CD4-positive, alpha-beta T cell treated with Interleukin-15 for 4 hours (primary cell): Measurements from ENCODE around the gene CST8.
"Not testable (repeated sequence)": the region's sequence is repeated elsewhere in the genome, so short reads cannot be mapped to it uniquely, and the experiment has no call there.

Experiments used
- DNase-seq: peaks from one replicate; pipeline ENCODE4 v3.0.0-alpha.2; 2020; ENCODE audit warnings: low spot score

The CST8 gene, protein sequence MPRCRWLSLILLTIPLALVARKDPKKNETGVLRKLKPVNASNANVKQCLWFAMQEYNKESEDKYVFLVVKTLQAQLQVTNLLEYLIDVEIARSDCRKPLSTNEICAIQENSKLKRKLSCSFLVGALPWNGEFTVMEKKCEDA

DNA sequence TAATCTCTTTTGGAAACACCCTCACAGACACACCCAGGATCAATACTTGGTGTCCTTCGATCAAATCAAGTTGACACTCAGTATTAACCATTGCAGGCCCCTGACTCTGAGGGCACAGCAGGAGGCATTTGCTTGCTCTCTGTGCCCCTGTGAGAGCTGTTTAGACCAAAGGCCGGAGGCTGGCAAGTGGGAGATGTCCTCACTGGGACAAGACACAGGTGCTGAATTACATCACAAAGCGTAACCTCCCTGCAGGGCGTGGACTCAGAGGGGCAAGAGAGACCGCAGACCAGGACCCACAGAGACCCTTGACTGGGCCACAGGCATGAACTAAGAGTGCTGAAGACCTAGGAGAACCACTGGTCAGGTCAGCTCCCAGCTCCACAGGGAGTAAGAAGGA, at the start of gene CST8:
Gene CST8, plus strand, starts transcription at position 301 of the 400 bp plus-strand sequence. CDS start 551 bp downstream, outside the sequence.
- DNase-seq, result no peak

DNA sequence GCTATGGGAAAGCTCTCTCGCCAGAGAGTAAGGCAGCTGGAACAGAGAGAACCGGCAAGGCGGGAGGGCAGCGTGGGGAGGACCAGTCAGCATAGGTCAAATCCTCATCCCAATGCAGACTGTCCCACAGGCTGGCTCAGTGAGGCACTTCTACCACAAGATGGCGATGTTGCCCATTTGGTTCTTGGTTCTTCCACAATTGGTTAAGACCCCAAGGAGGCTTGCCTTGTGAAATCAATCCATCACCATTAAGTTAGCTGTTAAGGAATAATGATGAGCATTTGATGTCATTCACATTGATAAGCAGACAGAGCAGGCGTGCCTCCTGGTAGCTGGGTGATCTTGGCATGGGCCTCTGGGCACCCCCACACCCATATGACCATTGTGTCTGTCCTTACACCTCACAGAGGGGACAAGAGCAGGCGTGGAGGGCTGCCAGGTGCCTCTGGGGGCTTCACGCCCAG, 49.0 kb upstream of the CST8 start:
- DNase-seq, result peak; percentile 63

DNA sequence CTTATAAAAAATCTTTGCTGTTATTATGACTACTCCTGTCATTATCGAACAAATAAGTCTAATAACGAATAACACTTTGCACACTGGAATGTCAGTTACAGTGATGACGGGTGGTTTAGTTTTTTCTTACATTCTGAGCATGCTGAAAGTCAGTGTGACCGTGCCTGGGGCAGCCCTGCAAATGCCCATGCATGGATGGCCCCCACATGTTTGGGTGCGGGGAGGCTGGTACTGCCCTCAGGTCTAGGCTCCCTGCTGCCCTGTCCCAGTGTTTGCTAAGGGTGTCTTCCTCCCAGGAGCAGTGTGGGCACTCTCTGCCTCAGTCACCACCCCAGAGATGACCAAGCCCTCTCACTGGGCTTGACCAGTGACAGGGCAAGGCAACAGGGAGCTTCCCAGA, 48.5 kb upstream of the CST8 start:
- no peak for DNase-seq

DNA sequence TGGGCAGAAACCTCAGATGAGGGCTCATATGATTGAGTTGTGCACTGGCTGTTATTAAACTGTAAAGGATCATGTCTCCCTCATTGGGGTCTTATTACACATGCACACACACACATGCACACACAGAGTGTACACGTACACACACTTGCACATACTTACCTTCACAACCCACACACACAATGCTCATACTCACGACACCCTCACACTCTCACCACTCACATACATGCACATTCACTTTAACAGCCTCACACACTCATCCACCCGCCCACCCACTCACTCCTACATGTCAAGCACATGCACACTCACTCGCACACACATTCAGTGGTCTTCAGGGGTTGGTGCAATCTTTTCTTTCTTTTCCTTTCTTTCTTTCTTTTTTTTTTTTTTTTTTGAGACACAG, 46.1 kb upstream of the CST8 start:
- DNase-seq, result no peak

DNA sequence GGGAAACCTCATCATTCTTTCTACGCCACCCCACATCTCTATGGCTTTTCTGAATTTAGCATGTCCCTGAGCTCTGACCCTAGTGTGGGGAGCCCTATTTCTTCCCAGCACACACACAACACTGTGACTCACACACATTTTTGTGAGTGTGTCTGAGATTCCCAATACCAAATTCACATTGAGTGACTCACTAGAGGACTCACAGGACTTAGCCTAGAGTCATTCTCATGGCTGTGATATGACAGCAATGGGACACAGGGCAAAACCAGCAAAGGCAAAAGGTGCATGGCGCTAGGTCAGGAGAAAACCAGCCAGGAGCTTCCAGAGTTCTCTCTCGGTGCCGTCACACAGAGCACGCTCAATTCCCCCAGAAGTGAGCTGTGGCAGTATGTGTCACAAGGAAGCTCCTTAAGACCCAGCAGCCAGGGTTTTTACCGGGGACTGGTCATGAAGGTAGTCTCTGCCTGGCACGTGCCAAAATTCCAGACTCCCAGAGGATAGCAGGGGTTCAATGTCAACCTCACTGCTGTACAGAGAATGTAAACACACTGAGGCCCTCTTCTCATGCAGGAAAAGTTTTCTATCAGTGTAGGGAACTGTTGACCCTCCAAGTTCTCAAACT, 45.2 kb upstream of the CST8 start:
- no peak for DNase-seq

DNA sequence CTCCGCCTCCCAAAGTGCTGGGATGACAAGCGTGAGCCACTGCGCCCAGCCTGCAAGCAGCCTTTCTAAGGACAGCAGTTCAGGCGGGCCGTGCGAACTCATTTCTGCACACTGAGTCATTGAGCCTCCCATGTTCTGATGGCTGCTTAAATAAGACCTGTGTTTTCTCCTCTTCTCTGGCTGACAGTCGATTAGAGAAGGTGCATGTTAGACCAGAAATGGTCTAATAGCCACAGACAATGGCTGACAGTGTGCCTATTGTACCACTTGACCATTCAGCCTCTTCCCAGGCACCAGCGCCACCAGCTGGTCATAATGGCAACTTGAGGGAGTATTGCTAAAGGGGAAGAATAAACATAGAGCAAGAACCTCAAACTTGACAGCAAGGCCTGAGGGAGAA, 44.4 kb upstream of the CST8 start:
- no peak for DNase-seq

DNA sequence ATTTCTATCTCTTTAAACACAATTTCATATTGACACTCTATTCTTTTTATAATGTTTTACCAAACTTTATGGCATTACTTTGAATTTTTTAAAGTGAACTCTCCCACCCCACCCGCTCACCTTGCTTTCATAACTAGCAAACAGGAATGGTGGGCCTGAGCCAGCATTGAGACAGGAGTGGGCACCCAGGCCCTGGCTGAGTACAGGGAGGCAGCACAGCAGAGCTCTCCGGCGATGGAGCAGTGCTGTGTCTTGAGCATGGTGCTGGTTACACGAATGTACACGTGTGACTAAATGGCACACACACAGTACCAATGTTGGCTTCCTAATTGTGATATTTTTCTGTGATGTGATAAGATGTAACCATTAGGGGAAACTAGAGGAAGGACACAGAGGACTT, 42.8 kb upstream of the CST8 start:
- no peak for DNase-seq

DNA sequence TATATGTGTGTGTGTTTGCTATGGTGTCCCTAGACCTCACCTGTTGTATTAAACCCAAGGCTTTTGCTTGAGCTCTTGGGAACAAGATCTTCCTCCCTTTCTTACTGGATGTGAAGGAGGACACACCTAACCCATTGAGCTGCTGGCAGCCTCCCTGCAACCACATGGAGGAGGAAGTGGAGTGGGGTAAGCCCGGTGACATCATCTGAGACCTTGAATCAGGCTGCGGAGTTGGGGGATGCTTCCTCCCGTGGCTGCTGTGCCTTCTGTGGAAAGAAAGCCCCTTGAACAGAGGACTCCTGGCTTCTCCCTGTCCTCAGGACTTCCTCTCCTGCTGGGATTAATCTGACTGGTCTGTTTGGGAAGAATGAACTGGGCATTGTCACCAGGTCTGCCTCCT, 41.5 kb upstream of the CST8 start:
- DNase-seq, result no peak

DNA sequence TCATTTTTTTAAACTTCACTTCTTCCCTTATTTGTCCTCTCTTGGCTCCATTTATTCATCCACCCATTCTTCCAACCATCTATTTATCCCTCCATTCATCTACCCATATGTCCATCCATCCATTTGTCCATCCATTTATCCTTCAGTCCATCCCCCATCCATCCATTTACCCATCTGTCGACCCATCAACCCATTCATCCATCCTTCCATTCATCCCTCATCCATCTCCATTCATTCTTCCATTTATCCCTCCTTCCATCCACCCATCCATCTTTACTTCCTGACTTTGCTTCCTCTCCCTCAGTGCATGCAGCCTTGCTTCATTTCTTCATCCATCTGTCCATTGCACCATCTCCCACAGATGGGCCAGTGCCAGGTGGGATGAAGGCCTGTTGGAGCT, 40.0 kb upstream of the CST8 start:
- DNase-seq, result no peak

DNA sequence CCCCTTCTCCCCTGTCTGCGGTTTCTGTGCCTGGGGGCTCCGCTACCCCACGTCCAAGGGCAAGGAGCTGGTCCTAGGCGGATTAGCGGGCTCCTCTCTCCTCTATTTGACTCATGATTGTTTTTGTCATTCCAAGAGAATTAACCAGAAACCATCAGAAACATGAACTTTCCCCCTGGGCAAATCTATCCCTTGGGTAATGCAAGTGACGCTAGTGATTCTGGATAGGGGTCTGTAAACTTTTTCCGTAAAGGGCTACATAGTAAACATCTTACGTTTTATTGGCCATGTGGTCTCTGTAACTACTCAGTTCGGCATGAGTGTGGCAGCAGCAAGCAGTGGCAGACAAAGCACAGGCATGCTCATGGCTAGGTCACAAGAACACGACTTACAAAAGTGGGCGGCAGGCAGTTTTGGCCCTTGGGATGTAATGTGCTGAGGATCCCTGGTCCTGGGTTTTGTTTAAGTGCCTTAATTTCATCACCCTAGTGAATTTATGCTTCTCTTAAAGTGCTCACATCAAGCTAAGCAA, 38.9 kb upstream of the CST8 start:
- DNase-seq, result no peak

DNA sequence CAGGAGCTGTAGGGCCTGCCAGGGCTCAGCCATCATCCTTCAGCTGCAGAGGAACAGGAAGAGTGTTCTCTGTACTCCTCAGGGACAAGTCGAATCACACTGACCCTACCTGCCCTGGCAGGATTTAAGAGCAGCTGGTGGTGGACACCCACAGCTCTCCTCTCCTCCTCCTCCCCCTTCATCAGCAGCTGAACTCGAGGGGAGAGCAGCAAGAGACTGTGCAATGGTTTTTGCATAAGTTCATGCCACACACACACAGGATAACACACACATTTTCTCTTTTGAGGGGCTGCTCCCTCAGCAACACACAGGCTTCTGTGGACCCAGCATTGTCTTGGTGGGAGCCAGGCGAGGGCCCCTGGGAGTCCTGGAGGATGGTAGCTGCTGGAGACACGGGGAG, 38.1 kb upstream of the CST8 start, which contains the start of gene CST11:
Gene CST11, minus strand, starts transcription at position 101 of the 400 bp plus-strand sequence. Its CDS starts 65 bp downstream, at position 36.
- DNase-seq, result no peak

DNA sequence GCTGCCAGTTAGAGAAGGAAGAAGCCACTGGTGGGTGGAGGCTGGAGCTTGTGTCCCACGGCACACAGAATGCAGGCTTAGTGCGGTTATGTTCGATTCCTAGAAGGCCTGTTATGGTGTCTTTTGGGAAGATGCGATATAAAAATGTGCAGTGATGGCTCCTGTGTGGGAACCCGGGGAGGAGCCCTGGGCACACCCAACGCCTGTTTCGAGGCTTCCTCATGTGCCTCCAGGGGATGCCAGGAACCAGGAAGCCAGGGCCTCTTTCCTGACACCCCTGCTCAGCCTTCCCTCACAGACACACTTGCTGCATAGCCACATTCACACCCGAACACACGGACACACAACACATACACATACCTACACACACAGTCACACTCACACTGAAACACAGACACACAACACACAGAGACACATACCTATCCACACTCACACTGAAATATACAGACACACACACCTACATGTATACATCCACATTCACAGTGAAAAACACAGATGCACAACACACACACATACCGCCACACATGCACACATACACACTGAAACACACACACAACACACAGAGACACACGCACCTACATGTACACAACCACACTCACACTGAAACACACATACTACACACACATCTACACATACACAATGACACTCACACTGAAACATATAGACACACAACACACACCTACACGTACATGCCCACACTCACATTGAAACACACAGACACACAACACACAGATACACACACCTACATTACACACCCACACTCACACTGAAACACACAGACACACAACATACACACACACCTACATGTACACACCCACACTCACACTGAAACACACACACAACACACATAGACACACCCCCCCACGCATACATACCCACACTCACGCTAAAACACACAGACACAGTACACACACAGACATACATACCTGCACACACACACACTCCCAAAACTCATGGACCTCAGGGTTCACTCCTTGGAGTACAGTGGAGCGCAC, 37.1 kb upstream of the CST8 start:
- no peak for DNase-seq

DNA sequence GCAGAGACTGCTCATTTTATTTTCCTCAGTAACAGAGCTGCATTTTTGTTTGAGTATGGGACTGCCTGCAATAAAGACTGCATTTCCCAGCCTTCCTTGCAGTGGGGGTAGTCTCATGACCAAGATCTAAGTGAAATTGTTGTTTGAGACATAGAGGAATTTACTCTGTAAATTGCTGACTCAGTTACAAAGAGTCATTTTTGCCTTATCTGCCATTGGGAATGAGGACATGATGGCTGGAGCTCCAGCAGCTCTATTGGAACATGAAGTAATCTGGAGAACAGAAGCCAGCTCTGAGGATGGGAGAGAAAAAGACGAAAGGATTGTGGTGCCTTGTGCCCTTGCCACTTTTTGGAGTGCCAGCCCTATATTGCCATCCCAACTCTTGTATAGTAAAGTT, 36.1 kb upstream of the CST8 start:
- DNase-seq, result no peak

DNA sequence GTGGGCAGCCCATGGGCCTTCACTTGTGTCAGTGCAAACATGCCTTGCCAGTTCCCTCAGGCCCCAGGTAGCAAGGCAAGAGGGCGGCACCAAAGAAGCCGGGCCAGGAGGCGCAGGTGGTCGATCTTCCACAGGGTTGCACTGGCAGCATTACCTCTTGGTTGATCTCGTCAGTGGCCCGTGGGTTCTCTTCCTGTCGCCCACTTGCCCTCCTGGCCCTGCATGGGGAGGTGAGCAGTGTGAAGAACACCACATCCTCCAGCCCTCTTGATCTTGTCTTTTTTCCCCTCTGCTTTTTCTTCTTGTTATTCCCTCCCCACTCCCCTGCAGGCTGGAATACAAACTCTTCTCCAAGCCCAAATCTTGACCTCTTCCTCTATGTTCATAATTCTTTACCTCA, 35.3 kb upstream of the CST8 start:
- DNase-seq, result no peak

DNA sequence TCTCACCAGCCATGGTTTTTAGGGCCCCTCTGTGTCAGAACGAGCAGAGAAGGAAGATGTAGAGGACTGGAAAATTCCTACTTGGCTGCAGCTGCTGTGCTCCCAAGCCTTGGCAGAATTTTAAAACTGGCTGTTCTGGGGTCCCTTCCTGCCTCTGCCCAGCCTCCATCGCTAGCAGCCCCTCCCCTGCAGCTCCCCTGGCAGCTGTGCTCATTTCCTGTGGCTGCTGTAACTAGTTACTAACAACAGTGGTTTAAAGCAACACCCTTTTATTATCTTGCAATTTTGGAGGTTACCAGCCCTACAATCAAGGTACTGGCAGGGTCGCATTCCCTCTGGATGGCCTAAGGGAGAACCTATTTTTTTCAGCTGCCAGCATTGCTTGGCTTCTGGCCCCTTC, 34.5 kb upstream of the CST8 start:
- peak; percentile 32 for DNase-seq

DNA sequence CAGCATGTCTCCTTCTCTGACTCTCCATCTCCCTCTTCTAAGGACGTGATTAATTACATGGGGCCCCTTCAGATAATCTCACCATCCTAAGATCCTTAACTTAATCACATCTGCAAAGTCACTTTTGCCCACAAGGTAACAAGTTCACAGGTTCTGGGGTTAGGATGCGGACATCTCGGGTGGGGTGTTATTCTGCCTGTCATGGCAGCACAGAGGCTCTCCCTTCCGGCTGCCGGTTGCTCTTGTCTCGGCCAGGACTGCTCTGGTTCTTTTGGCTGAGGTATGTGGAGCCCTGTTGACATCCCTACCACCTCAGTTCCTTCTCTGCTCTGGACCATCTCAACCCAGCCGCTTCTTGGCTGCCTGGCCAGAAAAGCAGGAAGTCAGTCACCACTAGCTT, 34.0 kb upstream of the CST8 start:
- no peak for DNase-seq

DNA sequence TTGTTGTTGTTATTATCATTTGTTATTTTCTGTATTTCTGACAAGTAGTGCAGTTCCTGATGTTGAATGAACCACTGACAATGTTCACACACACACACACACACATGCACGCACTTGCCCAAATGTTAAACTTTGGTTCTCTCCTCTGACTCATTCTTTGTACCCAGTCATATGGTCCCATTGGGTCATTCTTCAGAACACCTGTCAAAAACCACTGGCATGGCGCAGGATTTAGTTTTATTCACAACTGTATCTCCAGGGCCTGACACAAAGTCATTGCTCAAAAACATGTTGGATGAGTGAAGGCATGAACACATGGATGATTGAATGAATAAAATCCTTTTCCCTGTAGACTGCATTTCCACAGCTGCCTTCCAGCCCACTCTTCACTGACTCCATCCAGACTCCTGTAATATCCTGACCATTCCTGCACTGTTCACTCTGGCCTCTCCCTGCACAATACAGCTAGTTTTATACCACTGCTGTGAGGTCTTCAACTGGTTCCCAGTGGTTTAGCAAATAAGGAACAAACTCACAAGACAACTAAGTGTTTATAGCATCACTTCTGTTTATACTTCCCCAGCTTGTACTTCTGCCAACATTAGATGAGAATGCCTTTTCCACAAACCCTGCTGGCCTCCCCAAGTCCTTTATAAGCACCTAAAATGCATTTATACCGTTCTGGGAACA, 31.3 kb upstream of the CST8 start:
- DNase-seq, result no peak

DNA sequence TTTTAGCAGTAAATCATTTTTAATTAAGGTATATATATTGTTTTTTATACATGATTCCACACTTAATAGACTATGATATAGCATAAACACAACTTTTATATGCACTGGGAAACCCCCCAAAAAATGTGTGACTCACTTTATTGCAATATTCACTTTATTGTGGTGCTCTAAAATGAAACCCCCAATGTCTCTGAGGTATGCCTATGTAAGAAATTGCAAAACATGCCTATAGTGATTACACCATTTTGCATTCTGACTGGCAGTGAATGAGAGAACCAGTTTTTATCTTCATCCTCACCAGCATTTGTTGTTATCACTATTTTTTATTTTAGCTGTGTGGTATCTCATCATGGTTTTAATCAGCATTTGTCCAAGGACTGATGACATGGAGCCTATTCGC, 29.7 kb upstream of the CST8 start:
- DNase-seq, result no peak

DNA sequence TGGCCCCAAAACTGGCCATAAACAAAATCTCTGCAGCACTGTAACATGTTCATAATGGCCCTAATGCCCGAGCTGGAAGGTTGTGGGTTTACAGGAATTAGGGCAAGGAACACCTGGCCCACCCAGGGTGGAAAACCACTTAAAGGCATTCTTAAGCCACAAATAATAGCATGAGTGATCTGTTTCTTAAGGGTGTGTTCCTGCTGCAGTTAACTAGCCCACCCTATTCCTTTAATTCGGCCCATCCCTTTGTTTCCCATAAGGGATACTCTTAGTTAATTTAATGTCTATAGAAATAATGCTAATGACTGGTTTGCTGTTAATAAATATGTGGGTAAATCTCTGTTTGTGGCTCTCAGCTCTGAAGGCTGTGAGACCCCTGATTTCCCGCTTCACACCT, 24.0 kb upstream of the CST8 start:
- not testable (repeated sequence) for DNase-seq

DNA sequence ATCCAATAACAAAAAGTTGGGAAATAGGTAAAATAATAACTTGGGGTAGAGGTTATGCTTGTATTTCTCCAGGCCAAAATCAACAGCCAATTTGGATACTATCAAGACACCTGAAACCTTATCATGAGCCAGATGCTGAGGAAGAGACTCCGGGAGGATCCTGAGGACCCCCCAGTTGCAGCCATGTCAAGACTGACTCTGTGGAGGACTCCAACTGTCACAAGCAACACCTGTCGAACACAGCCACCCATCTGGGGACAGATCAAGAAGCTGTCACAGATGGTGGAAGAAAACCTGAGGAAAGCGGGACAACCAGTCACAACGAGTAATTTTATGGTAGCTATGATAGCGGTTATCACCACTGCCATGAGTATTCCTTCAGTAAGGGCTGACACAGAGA, 18.6 kb upstream of the CST8 start:
- not testable (repeated sequence) for DNase-seq

DNA sequence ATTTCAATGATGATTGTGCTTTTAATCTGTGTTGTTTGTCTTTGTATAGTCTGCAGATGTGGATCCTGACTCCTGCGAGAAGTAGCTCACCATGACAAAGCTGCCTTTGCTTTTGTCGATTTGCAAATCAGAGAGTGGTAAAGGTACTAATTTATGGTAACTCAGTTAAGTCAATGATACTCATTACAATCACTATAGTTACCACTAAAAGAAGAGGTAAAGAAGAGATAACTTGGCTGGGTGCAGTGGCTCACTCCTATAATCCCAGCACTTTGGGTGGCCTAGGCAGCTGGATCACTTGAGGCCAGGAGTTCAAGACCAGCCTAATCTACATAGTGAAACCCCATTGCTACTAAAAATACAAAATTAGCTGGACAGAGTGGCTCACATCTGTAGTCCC, 17.6 kb upstream of the CST8 start:
- DNase-seq, result not testable (repeated sequence)

DNA sequence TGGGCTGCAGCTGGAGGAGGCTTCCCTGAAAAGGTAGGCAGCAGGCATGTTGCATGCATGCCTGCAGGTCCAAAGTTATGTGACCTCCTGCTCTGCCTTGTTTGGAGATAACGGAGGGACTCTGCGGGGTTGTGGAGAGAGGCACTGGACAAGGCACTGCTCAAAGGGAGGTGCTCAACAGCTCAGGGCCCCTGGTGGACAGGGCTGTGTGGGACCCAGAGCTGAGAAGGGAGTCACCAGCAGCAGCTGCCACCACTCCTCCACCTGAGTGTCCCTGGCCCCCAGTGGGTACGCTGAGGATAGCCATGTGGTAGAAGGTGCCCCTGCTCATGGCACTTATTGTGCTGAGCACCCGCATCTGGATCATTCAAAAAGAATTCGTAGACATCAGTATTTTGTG, 15.5 kb upstream of the CST8 start:
- DNase-seq, result no peak
